GM21737 (cell line): ENCODE results near the gene SPAG16.

Experiments used
- ATAC-seq: cut with Tn5 transposase; IDR thresholded peaks from one replicate; pipeline ENCODE4 v1.9.1; 2021; ENCODE audit warnings: mild to moderate bottlenecking, moderate library complexity; ENCODE audit not compliant: unreplicated experiment

SPAG16 gene

DNA sequence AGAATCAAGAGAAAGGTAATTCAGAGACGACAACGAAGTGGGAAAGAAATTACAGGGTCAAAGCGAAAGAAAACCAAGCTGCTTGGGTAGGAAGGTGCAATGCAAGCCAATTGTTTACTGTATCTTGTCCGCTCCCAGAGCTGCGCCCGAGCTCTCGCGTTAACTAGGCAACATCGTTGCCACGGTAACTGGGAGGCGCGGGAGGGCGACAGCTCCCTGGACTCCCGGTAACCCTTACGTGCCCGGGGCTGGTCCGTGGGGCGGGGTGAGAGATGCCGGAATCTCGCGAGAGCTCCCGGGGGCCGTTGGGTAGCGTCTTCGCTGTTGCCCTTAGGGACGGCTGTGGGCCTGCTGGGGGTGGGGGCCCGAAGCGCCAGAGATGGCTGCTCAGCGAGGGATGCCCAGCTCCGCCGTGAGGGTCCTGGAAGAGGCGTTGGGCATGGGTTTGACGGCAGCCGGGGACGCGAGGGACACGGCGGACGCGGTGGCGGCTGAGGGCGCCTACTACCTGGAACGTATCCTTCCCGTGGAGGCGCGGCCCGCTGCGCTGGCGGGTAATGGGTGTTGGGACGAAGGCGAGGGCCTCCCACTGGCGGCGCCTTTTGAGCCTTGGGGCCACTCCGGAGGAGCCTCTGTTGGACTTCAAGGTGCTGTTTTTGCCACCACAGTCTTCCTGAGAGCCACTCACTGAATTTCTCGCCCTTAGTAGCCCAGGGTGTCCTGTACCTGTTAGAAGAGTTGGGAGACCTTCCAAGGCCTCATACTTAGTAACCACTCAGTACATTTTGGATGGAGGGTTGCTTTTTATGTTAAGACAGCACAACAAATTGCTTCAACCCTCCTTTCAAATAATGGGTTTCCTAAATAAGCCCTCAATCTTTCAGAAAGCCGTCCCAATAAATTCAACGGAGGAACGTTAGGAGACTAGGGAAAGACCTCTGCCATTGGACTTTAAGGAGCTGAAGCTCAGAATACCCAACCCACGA lies at the start of gene SPAG16:
Gene SPAG16, plus strand, starts transcription at position 360 of the 986 bp plus-strand sequence.
- ATAC-seq, result peak; percentile 100

DNA sequence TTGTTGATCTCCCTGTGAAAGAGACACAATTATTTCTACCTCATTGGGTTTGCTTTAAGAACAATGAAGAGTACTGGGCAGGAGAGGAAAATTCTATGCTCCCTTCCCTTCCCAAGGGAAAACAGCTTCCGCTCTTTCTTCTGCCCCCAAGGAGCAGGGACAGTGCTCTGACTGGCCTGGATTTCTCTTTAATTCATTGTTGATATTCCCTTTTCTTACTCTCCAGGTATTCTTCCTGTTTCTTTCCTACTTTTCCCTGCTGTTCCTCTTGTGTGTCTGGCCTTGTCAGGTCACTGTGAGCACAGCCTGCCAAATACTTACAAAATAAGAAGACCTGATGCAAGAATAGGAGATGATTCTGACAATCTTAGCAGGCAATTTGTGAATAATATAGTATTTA lies 49.6 kb upstream of the SPAG16 start:
- no peak for ATAC-seq

DNA sequence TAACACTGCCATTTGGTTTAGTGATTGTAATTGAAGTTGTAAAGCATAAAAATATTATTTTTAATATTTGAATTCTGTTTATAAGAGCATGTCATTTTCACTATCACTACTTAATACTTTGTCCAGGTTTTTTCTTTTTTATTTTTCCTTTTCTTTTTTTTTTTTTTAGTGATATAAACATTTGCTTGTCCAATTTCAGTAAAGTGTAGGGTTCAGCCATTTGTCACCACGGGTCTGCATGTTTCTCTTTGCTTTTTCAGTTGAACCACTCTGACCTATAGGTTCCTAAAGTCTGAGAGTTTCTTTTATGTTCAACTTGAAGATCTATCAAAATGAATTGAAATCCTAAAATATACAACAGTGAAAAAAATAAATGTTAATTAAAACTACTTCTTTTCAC lies 48.5 kb upstream of the SPAG16 start:
- ATAC-seq, result no peak

DNA sequence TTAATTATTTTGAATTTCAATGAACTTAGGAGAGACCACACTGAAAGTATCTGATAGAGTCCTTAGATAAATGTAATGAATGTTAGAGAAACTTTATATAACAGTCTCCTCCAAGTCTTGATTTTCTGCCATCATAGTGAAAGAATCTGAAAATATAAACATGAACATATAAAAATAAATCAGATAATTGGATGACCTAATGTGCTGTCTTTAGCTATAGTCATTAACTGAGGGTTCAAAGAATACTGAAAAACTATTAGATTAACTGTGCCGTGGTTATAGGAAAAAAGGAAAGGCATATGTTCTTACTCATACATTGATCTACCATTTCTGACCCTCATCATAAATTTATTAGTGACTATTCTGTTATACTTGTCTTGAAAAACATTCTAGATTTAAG lies 47.0 kb upstream of the SPAG16 start:
- ATAC-seq, result no peak

DNA sequence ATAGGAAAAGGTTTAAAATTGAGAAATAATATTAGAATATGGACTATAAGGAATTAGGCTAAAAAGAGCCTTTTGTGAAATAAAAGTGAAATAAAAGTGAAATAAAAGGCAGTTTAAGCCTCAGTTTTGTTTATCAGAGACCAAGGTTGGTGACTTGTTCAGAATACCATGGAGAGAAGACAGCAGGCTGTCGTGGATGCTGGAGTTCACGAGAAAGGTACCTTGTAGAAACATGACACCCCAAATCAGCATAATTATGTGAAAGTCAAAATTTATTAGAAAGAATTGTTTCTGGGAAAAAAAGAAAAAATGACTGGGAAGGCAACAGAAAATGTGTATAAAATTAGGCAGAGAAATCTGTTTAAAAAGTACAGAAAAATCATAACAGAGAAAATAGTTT lies 46.5 kb upstream of the SPAG16 start:
- no peak for ATAC-seq

DNA sequence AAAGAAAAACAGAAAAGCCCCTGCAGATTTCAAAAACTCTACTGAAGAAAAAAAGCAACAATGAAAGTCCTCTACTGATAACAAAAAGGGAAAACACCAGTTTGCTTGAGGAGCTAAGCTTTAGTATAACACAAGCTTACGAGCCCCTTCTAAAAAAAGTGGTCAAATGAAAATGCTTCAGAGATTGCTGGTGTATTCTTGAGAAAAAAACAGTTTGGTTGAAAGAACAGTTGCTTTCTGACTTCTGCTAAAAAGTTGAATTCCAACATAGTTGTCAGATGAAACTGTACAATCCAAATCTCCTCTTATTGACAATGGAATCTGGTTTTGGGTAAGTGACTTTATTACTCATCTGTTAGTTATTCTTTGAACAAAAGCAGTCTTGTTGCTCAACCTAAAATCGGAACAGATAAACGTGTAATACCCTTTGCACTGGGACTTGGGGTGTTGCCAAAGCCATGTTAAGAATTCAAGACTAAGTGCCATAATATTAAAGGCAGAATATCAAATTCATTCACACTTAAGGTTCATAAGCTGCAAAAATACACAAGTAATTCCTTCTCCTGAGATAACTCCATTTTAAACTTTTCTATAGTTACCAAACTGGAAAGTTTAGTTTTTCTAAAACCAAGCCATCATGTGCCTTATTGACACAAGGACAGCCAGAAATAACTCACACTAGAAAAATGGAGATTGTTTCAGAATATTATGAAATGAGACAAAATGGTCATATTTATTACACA lies 45.3 kb upstream of the SPAG16 start:
- ATAC-seq, result peak; percentile 34

DNA sequence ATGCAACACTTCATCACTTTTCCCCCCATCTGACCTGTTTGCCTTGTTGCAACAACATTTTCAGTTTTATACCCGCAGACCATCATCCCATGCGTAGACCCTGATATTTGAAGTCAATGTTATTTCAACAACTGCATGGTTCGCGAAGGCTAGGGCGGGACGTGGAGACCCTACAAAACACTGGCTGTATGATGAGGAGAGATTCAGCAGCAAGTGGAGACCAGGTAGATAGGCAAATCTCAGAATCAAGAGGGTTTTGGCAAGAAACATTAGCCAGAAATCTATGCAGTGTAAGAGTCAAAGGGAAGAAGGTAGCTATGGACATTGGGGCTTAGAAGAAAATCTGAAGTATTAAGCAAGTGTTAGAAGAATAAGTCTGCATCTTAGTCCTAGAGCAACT lies 42.4 kb upstream of the SPAG16 start:
- no peak for ATAC-seq

DNA sequence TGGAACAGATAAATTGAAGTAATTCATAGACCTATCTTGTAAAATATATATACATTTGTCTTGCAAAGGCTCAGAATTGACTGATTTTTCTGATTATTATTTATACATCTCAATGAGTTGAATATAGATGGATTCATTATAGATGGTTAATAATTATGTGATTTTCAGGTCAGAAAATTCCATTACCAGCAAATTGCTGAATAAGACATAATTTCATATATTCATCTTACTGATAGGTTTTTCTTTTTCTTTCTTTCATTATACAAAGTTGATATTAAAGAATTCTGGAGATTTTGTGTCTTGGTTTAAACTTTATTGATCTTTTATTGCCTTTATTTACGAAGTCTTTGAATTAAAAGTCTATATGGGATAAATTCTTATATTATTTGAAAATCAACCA lies 41.6 kb upstream of the SPAG16 start:
- ATAC-seq, result no peak

DNA sequence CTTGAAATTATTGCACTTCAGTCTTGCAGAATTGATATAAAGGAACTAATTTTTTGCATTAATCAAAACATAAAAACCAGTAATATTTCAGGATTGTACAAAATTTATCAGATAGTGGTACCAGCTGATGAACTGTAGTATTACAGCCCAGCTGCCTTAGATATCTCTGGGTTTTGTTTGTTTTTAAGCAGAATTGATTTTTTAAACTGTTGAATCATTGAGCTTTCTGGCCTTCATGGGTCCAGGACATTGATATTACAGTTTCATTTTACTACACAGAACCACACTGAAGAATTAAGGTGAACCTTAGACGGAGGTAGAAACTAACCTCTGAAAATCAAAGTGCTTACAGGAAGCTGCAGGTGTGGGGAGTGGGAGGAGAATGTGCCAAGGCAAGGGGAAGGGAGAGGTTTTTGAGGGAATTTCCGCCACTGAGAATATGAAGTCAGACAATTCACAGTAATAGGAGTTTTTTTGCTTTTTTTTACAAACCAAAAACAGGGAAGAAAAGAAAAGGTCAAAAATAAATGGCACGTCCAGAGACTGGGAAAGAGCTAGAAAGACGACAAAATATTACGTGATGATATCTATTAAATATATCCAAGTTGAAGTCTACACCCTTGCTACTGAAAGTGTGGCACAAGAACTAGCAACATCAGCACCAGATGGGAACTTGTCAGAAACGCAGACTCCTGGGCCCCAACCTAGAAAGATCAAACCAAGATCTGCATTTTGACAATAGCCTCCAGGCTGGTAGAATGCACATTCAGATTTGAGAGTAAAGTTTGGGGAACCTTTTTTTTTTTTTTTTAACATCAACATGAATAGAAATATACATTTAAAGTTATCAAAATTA lies 40.8 kb upstream of the SPAG16 start:
- ATAC-seq, result peak; percentile 34

DNA sequence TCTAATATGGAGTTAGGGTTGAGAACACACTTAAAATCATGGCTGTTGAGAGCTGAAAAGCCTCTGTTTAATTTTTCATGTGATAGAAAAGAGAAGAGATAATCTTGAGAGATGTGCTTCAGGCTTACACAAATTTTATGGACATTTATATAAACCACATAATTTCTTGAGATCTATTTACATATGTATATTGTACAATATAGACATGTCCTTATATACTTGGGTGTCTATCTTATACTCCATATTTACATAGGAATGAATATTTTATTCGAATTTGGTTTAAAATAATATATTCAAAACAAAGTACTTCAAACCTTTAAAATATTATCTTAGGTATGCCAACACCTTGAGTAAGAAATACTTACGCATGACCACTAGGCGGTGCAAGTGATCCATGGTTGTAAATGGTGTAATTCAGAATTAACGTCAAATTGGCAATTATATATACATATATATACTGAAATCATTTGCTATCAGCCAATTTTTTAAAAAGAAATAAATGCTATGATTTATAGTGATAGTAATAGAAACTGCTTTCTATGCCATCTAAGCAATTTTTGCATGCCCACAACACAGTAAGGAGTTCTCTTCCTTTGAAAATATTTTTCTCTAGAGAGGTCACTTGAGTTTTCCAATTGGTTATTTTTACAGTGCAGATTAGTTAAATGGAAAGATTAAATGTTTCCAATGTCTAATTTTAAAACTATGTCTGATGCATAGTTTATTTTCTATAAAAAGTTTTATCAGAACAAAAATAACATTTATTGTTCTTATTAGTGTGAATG lies 37.6 kb upstream of the SPAG16 start:
- ATAC-seq, result no peak

DNA sequence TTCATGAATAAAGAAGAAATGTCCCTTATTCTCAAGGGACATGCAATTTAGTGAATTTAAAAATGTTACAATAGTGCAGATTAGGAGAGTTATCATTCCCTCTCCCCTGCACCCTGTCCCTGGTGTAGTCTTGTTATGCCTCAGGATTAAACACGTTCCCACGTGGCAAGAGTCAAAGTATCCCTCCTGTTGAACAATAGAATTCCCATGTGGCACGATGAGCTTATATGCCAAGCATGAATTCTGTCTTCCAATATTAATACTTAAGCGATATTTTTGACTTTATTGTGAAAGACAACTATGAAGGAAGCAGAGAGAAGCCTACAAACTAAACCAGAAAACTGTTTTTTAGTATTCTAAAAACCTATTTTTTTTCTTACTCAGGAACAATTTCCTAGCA lies 36.7 kb upstream of the SPAG16 start:
- no peak for ATAC-seq

DNA sequence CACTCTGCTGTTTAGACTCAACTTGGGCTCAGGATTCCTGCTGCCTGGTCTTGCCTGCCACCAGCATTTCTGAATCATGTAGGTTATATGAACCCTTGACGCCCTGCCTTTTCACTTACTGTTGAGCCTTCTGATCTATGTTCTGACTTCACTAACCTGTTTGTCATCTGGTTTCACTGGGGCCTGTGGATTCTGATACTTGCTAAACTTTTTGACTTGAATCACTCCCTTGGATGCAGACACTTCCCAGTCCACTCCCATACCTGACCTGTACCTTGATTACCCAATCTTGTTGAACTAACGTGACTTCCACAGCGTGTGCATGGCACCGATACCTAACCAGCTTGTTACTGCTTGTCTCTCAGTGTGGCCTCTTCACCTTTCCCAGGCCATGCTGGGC lies 35.6 kb upstream of the SPAG16 start:
- no peak for ATAC-seq

DNA sequence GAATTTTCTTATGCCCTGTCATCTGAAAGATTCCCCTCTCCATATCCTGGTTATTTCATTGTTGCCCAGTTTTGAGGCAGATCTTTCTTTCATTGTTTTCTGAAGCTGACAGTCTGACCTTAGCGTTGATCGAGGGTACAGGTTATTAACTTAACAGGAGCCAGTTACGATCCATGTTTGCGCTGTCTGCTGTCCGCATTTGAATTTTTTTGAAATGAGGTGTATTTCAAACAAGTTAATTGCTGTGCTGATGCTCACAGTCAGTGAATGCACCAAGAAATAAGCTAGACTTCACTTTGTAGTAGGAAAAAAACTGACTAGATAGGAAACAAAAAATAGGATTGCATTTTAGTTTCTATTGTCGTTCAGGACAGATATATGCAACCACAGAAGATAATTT lies 34.8 kb upstream of the SPAG16 start:
- no peak for ATAC-seq

DNA sequence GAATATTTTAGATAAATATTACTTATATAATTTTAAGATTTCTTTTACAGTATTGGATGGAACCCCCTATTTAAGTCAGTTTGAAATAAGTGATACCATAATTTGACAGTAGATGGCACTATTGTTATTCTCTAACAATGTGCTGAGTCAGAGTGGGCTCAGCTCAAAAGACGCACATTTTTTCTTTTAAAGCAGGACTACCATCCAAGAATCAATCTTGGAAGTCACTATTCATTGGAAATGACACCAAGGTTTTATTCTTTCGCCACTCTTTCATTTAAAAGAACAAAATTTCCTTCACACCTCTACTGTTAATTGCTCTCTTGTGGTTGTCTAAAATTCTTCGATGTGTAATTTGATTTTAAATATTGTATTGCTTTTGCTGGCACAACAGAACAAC lies 32.6 kb upstream of the SPAG16 start:
- peak; percentile 81 for ATAC-seq

DNA sequence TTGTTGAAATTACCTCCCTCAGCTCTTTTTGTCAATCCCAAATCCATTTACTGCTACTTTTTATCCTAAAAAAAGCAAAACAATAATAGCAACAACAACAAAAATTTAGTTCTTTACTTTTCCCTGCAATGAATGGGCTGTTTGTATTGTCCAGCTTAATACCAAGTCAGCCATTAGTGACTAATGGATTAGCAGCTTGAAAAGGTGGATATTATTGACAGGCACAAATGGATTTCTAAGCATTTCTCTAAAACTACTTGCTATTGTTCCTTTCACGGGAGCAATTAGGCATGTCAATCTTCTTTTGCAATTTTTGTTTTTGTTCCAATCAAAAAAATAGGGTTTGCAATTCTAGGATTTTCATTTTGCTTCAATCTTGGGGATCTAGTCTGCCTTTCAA lies 32.1 kb upstream of the SPAG16 start:
- ATAC-seq, result no peak

DNA sequence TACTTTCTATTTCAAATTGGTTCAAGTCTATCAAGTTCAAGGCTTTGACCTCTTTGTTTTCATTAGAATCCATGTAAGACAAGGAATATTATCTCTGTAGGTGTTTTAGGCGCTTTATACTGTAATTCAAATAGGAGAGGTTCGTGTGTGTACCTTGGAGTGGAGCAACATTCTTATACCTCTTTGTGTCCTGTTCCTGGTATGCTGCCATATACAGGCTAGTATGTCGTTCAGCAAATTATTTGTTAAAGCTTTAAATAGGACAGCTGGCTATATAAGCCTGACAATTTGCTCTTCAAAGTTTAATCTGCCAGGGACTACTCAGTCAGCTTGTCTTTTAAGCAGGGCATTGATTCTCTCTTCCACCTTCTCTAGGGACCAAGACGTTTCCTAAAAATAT lies 31.1 kb upstream of the SPAG16 start:
- ATAC-seq, result no peak

DNA sequence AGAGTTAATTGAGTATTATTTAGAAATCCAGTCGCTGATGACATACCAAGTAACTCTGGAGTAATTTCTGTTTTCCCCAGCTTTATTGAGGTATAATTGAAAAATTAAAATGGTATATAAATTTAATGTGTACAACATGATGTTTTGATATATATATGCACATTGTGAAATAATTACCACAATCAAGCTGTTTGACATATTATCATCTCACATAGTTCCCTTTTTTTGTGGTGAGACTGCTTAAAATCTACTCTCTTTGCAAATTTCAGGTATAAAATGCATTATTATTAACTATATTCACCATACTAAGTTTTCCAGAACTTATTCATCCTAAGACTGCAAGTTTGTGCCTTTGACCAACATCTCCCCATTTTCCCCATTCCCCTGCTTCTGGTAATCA lies 25.0 kb upstream of the SPAG16 start:
- no peak for ATAC-seq

DNA sequence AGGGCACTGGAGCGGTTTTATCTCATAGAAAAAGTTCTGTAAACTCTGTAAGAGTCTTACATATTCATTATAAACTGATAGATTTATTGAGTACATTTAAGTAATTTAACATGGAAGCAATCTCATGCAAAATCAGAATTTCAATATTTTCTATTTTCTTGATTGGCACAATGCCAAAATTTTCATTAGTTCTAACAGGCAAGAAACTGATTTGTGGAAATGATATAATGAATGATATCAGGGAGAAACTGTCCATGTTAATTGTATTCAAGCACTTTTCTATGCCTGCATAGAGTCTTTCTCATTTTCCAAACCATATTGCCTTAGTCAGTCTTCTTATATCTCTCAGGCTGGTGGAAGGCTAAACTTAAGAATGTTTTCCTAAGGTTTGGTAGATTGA lies 23.0 kb upstream of the SPAG16 start:
- ATAC-seq, result no peak

DNA sequence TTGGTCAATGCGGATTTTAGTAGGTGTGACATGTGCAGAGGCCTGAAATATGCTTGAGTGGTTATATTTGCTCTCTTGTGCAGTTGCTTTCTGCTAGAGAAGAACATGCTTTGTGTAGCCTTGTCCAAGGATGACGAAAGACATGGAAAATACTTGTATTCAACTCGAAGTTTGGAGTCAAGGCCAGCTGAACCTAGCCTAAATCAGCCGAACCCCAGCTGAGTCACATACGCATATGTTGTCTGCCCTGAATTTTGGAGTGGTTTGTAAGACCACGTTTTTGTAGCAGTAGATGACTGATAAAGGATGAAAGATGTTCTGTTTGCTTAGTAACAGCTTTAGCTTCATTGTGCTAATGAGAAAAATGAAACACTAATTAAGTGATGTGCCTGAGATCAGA lies 22.5 kb upstream of the SPAG16 start:
- no peak for ATAC-seq

DNA sequence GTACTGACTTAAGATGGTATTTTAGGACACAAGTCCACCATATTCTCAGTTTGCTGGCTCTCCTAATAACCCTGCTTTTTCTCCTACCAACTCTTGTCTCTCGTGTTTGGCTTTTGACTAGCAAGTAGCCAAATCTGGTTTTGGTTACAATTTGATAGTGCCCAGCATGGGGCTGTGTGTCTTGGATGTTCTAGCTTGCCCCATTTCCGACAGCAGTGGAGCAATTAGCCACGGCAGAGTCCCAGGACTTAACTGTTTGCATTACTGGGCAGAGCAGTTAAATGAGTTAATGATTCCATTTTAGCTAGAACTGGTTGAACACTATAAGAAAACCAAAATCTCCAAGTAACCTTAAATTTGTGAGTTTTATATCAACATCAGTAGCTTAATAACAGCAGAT lies 18.6 kb upstream of the SPAG16 start:
- ATAC-seq, result no peak
